Immature natural killer cell (primary cell): Measurements from ENCODE around the gene GINS3. TPM values are rescaled to one million over a fixed set of nuclear protein-coding genes. Genes with fewer than 3 reads are reported as not detected.

Source experiments
- DNase-seq, 3 donors: peaks; one replicate each; pipeline ENCODE4 v3.0.0; 2022; ENCODE audit warnings: mixed read lengths in 1 of 3
- H3K27ac Mint-ChIP-seq, 6 donors: one replicate each; pipeline ENCODE4 v1.8.0; 2020; ENCODE audit warnings: mixed read lengths in 6 of 6, mild to moderate bottlenecking in 5 of 6, inconsistent platforms in 4 of 6, moderate library complexity in 3 of 6
- H3K27me3 Mint-ChIP-seq, 3 donors: one replicate each; pipeline ENCODE4 v1.8.0; 2020 to 2021; ENCODE audit warnings: low read depth in 3 of 3, mild to moderate bottlenecking in 3 of 3, mixed read lengths in 3 of 3, moderate library complexity in 3 of 3, inconsistent platforms in 1 of 3
- H3K36me3 Mint-ChIP-seq, 3 donors: one replicate each; pipeline ENCODE4 v1.8.0; 2020; ENCODE audit warnings: mixed read lengths in 3 of 3, inconsistent platforms in 2 of 3, mild to moderate bottlenecking in 2 of 3
- H3K4me1 Mint-ChIP-seq, 2 donors: one replicate each; pipeline ENCODE4 v1.8.0; 2020; ENCODE audit warnings: inconsistent platforms in 2 of 2, mild to moderate bottlenecking in 2 of 2, mixed read lengths in 2 of 2, moderate library complexity in 1 of 2
- H3K4me3 Mint-ChIP-seq, 5 donors: one replicate each; pipeline ENCODE4 v1.8.0; 2020; ENCODE audit warnings: mild to moderate bottlenecking in 5 of 5, mixed read lengths in 5 of 5, inconsistent platforms in 3 of 5, moderate library complexity in 3 of 5
- H3K9me3 Mint-ChIP-seq, 6 donors: one replicate each; pipeline ENCODE4 v1.8.0; 2020; ENCODE audit warnings: mild to moderate bottlenecking in 6 of 6, mixed read lengths in 6 of 6, inconsistent platforms in 4 of 6, moderate library complexity in 3 of 6
- polyA plus RNA-seq, 3 donors: library from polyadenylated mRNA; unstranded; fragments of 300-500 nt; fragmentation: Illumina TruSeq; gene quantifications; one replicate each; pipeline ENCODE4 v1.2.3, GENCODE V29; 2021

GINS3 gene
- polyA plus RNA-seq, 3 donors from 2014 or later = 2.5 to 4.2 TPM; not detected in 1

DNA sequence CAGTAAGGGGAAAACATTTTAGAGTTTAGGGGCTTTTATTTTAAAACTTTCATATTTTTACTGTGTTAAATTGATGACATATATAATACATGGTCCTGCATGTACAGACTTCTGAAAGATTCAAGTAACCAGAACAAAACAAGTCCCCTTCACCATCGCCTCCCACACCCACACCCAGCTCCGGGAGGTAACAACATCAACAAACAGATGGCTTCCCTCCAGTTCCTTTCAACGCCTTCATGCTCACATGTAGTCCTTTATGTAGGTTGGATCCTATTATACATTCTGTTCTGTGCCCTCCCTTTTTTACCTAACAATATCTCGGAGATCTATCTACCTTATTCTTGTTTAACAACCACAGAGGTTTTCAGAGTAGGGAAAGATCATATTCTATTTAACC lies 30.5 kb downstream of the GINS3 start:
- no peaks in the 10 kb centered on the region for H3K9me3 Mint-ChIP-seq
- H3K4me3 Mint-ChIP-seq = no peak overlapping the region
- no peaks in the 10 kb centered on the region for H3K36me3 Mint-ChIP-seq
- peak overlapping the region in 1 of 6 donors; percentile 58 for H3K27ac Mint-ChIP-seq
- peaks cover 32 to 44% of the 10 kb centered on the region in 2 donors for H3K4me1 Mint-ChIP-seq
- peaks cover 8 to 9% (median 8%) of the 10 kb centered on the region in 3 donors for H3K27me3 Mint-ChIP-seq
- no peak for DNase-seq

DNA sequence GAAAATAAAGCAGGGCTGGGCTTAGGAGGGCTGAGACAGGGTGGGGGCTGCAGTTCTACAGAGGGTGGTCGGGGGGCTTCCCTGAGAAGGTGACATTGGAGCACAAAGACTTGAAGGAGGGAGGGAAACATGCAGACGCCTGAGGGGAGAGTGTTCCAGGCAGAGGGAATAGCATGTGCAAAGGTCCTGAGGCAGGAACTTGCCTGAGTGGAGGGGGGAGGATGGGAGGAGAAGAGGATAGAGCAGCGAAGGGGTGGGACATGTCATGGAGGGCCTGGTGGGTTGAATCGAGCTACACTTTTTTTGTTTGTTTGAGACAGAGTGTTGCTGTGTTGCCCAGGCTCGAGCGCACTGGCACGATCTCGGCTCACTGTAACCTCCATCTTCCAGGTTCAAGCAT lies 33.0 kb downstream of the GINS3 start:
- DNase-seq = no peak
- Mint-ChIP-seq H3K27ac (peak overlapping the region in 1 of 6 donors; percentile 56), H3K4me3 (peak overlapping the region in 3 of 5 donors; percentile 30 to 82 (median 67)), H3K27me3 (peaks cover 5 to 9% (median 9%) of the 10 kb centered on the region in 3 donors), H3K9me3 (no peaks in the 10 kb centered on the region), H3K36me3 (no peaks in the 10 kb centered on the region), H3K4me1 (peaks cover 24 to 30% of the 10 kb centered on the region in 2 donors)

GRCh38 chr16:58425756-58426494 lies 33.7 kb downstream of the GINS3 start:
- DNase-seq = peak; percentile 42 to 52 (median 48)
- Mint-ChIP-seq H3K27me3 (peaks cover 9 to 10% (median 9%) of the 10 kb centered on the region in 3 donors), H3K4me3 (peak overlapping the region; percentile 57 to 82 (median 74)), H3K36me3 (no peaks in the 10 kb centered on the region), H3K27ac (peak overlapping the region in 3 of 6 donors; percentile 31 to 63 (median 54)), H3K9me3 (no peaks in the 10 kb centered on the region), H3K4me1 (peaks cover 24 to 30% of the 10 kb centered on the region in 2 donors)

DNA sequence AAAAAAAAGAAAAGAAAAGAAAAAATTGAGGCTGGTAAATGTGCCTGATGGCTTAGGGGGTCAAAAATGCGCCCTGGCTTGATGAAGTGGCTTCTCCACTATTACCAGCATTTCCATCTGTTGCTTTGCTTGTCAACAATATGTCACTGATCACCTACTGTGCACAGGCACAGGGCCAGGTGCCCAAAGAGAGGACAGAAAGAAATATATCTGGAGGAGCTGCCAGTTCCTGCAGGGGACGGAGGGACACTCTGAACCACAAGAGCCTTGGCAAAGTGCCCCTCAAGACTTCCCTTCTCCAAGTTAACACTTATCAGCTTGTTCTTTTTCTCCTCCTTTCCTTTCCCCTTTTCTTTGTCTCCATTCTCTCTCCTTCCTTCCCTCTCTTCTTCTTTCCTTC lies 34.7 kb downstream of the GINS3 start:
- H3K4me1 Mint-ChIP-seq = peaks cover 24 to 30% of the 10 kb centered on the region in 2 donors
- no peak for DNase-seq
- no peaks in the 10 kb centered on the region for H3K9me3 Mint-ChIP-seq
- H3K27ac Mint-ChIP-seq = peak overlapping the region in 1 of 6 donors; percentile 70
- no peaks in the 10 kb centered on the region for H3K36me3 Mint-ChIP-seq
- H3K4me3 Mint-ChIP-seq = peak overlapping the region in 4 of 5 donors; percentile 31 to 64 (median 46)
- H3K27me3 Mint-ChIP-seq = peaks cover 6 to 9% (median 7%) of the 10 kb centered on the region in 3 donors

- peak overlapping the region in 1 of 6 donors; percentile 23 for H3K27ac Mint-ChIP-seq
- no peak for DNase-seq
- H3K36me3 Mint-ChIP-seq = no peaks in the 10 kb centered on the region
- H3K4me1 Mint-ChIP-seq = peaks cover 24 to 30% of the 10 kb centered on the region in 2 donors
- H3K4me3 Mint-ChIP-seq = no peak overlapping the region
- peaks cover 3 to 7% (median 6%) of the 10 kb centered on the region in 3 donors for H3K27me3 Mint-ChIP-seq
- H3K9me3 Mint-ChIP-seq = no peaks in the 10 kb centered on the region
These were observed 36.6 kb downstream of the GINS3 start for GRCh38 chr16:58428621-58429542.

DNA sequence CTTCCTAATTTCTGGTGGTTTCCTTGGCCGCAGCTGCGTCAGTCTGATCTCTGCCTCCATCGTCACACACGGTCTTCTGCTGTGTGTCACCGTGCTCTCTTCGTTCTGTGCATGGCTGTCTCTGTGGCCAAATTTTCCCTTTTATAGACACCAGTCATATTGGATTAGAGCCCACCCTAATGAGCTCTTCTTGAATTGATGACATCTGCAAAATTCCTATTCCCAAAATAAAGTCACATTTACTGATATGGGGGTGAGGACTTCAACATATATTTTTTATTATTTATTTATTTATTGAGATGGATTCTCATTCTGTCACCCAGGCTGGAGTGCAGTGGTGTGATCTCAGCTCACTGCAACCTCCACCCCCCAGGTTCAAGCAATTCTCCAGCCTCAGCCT lies 38.4 kb downstream of the GINS3 start:
- Mint-ChIP-seq H3K27ac (no peak overlapping the region), H3K27me3 (peaks cover 3 to 6% (median 4%) of the 10 kb centered on the region in 3 donors), H3K9me3 (no peaks in the 10 kb centered on the region), H3K4me1 (peaks cover 15 to 19% of the 10 kb centered on the region in 2 donors), H3K4me3 (no peak overlapping the region), H3K36me3 (no peaks in the 10 kb centered on the region)
- DNase-seq = no peak

DNA sequence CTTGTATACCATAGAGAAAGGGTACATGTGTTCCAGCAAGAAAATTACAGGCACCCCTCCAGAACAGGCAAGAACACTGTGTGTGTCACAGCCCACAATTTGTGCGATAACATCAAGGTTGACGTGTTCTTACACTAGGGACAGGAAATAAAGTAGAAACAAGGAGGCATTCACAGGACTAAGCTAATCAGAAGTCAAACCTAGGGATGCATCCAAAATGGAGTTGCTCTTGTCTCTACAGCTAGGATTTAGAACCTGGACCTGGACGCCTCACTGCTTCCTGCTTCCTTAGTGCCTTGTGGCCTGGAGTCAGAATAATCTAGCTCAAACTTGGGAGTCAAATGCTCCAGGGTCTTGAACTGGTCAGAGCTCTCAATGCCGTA lies 41.3 kb downstream of the GINS3 start:
- Mint-ChIP-seq H3K9me3 (peaks cover 0 to 1% (median 0%) of the 10 kb centered on the region in 6 donors), H3K4me3 (no peak overlapping the region), H3K27me3 (peaks cover 0 to 8% (median 4%) of the 10 kb centered on the region in 3 donors), H3K36me3 (peaks cover 0 to 4% (median 0%) of the 10 kb centered on the region in 3 donors), H3K27ac (no peak overlapping the region), H3K4me1 (no peaks in the 10 kb centered on the region)
- no peak for DNase-seq

DNA sequence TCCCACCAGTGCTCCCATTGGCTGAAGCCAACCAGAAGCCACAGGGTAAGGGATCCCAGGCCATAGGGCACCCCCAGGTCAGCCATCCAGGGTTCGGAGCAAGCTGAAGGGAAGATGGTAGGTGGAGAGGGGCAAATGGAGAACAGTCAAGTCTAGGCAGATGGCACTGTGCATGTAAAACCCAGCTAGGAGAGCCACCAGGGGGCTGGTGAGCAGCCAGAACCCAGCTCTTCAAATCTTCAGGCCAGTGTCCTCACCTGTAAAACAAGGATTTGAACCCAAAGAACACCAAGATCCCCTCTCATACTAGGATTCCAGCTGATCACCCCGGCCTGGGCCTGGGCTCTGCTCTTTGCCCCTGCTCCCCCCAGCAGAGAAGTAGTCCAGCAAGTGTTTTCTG lies 43.5 kb downstream of the GINS3 start:
- peaks cover 0 to 4% (median 2%) of the 10 kb centered on the region in 3 donors for H3K27me3 Mint-ChIP-seq
- DNase-seq = no peak
- peaks cover 0 to 4% (median 0%) of the 10 kb centered on the region in 3 donors for H3K36me3 Mint-ChIP-seq
- H3K9me3 Mint-ChIP-seq = peaks cover 0 to 1% (median 0%) of the 10 kb centered on the region in 6 donors
- no peak overlapping the region for H3K4me3 Mint-ChIP-seq
- no peaks in the 10 kb centered on the region for H3K4me1 Mint-ChIP-seq
- no peak overlapping the region for H3K27ac Mint-ChIP-seq

- H3K9me3 Mint-ChIP-seq = peaks cover 0 to 1% (median 0%) of the 10 kb centered on the region in 6 donors
- no peaks in the 10 kb centered on the region for H3K4me1 Mint-ChIP-seq
These were observed 47.9 kb downstream of the GINS3 start for GRCh38 chr16:58440131-58440530.

DNA sequence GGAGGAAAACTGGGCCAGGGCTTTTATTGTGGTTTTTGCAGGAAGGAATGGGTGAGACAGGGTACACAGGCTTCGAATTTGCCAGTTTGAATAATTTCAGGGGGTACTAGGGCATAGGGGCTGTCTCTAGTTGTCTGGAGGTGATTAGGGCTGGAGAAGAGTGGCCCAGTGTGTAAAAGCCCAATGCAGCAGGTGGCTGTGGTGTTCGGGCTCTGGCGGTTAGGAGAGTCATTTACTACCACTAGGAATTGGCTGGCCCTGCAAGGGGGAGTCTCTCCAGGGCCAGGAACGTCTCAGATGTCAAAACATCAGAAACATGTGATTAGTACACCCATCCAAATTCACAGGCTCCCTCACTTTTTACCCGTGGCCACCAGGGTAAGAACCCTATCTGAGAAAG lies 50.3 kb downstream of the GINS3 start:
- Mint-ChIP-seq H3K36me3 (no peaks in the 10 kb centered on the region), H3K4me1 (no peaks in the 10 kb centered on the region), H3K9me3 (no peaks in the 10 kb centered on the region), H3K27me3 (peaks cover 0 to 10% (median 6%) of the 10 kb centered on the region in 3 donors), H3K4me3 (no peak overlapping the region), H3K27ac (no peak overlapping the region)
- no peak for DNase-seq

More at GRCh38 chr16:58440131-58440530, 47.9 kb downstream of the GINS3 start:
- Mint-ChIP-seq H3K27ac (no peak overlapping the region), H3K27me3 (peaks cover 0 to 10% (median 6%) of the 10 kb centered on the region in 3 donors), H3K36me3 (peaks cover 0 to 4% (median 0%) of the 10 kb centered on the region in 3 donors), H3K4me3 (no peak overlapping the region)
- no peak for DNase-seq

GRCh38 chr16:58443783-58444182 lies 51.5 kb downstream of the GINS3 start:
- Mint-ChIP-seq H3K36me3 (no peaks in the 10 kb centered on the region), H3K4me3 (no peak overlapping the region), H3K4me1 (peaks cover 0 to under 1% of the 10 kb centered on the region in 2 donors), H3K27me3 (peaks cover 0 to 9% (median 6%) of the 10 kb centered on the region in 3 donors), H3K27ac (no peak overlapping the region), H3K9me3 (no peaks in the 10 kb centered on the region)
- DNase-seq = no peak

GRCh38 chr16:58444265-58444664 lies 52.0 kb downstream of the GINS3 start:
- H3K4me3 Mint-ChIP-seq = no peak overlapping the region
- peaks cover 0 to 8% (median 6%) of the 10 kb centered on the region in 3 donors for H3K27me3 Mint-ChIP-seq
- H3K9me3 Mint-ChIP-seq = no peaks in the 10 kb centered on the region
- H3K36me3 Mint-ChIP-seq = no peaks in the 10 kb centered on the region
- no peak overlapping the region for H3K27ac Mint-ChIP-seq
- peaks cover 2 to 5% of the 10 kb centered on the region in 2 donors for H3K4me1 Mint-ChIP-seq
- DNase-seq = no peak

DNA sequence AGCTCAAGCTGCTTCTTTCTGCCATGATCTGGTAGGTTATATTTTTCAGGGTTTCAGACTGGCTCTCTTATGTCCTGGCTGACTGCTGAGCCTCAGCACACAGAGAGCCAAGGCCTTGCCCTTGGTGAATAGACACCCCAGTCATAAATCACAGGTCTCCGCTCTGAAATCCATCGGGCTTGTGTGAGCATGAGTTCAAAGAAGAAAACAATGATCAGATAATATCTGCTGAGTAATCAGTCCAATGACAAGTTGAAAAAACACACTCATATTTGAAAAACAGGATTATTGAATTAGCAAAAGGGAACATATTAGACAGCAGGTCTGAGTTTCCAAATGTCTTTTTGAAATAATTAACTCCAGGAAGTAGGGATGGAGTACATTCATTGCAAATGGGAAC lies 56.6 kb downstream of the GINS3 start:
- Mint-ChIP-seq H3K4me1 (peaks cover 16 to 25% of the 10 kb centered on the region in 2 donors), H3K4me3 (no peak overlapping the region), H3K27ac (peak overlapping the region in 2 of 6 donors; percentile 8 to 24)

More for the DNA sequence above, 56.6 kb downstream of the GINS3 start:
- DNase-seq = no peak
- Mint-ChIP-seq H3K27me3 (peaks cover 2 to 4% (median 4%) of the 10 kb centered on the region in 3 donors), H3K9me3 (no peaks in the 10 kb centered on the region), H3K36me3 (no peaks in the 10 kb centered on the region)
